Stimulated activated CD4-positive, alpha-beta T cell treated with anti-CD3 and anti-CD28 coated beads, Interleukin-1b, Interleukin-23, amount 100 ng/mL, for 24 hours (primary cell): ENCODE results near the gene ZFP91.

Source experiments
- DNase-seq, 4 experiments: peaks; one replicate each; pipeline ENCODE4 v3.0.0-alpha.2; 2020; ENCODE audit warnings: low read depth in 4 of 4, low spot score in 1 of 4

The ZFP91 gene

DNA sequence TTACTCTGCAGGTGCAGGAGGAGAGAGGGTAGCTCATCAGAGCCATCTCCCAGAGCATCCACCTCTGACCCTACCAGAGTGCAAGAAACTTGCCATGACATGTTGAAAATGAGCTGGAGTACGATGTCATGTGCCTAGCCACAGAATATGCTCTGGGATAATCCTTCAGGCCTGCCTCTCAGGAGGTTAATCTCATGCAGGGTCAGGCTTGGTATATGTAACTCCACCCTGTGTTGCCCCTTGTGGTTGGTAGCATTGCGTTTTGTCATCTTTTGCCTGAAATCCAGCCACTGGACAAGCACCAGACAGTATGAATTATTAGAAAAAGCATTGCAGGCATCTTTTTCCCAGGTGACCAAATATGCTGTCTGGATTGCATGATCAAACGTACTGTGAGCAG lies 79.8 kb downstream of the ZFP91 start:
- DNase-seq: no peak

DNA sequence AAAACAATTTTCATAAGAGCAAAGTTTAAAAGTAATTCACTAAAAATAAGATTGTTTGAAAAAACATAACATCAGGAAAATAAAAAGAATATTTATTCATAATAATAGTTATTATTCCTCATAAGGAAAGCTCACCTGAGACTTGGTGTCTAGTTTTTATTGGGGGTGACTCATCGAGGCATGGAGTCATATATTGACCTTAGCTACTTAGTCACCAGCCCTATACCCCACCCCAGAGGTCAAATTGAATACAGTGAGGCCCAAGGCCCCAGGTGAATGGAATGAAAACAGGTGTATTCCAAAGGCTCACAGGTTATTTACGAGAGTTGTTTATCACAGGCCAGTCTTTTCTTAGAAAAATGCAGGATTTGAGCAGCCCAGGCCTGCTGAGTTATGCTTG lies 80.5 kb downstream of the ZFP91 start:
- DNase-seq: no peak

DNA sequence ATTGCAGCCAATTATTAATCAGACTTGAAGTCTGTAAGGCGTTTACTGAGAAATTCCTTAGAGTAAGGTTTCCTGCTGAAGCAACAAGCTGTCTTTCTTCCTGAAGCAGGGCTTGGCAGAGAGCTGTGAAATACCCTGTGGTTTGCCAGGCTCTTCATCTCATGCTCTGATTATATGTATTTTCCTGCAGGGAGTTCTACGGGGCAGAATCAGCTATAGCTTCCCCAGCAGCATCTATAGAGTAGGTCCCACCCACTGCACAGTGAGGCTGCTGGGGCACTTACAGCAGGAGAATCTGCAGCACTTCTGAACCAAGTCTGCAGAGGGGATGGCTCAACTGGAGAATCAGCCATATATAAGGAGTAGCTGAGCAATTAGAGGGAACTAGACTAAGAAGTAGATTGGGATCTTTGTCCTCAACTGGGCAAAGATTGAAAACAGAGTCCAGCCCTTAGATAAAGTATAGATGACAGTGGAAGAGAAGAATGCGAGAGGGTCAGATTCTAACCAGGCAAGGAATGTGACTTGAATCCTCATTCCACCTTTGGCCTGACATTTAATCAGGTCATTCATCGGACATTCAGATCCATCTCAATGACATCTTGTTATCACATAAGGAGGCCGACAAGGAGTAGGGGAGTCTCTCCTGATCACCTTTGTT lies 81.2 kb downstream of the ZFP91 start:
- no peak for DNase-seq
